HG02610 (cell line): Measurements from ENCODE around the gene TBC1D9.

ENCODE experiments used
- ATAC-seq: cut with Tn5 transposase; IDR thresholded peaks from one replicate; pipeline ENCODE4 v1.9.1; 2021; ENCODE audit warnings: mild to moderate bottlenecking, moderate library complexity; ENCODE audit not compliant: unreplicated experiment

Gene TBC1D9

GRCh38 chr4:140628016-140628415 is 128.2 kb downstream of the TBC1D9 start:
- ATAC-seq, result no peak

- no peak for ATAC-seq
These were observed 129.4 kb downstream of the TBC1D9 start for GRCh38 chr4:140626661-140627376.

GRCh38 chr4:140622333-140622958 is 133.7 kb downstream of the TBC1D9 start:
- no peak for ATAC-seq

GRCh38 chr4:140621161-140621560 is 135.0 kb downstream of the TBC1D9 start:
- no peak for ATAC-seq

GRCh38 chr4:140617499-140618248 is 138.5 kb downstream of the TBC1D9 start:
- no peak for ATAC-seq

- no peak for ATAC-seq
These were observed 140.7 kb downstream of the TBC1D9 start for GRCh38 chr4:140615451-140615850.

- ATAC-seq, result no peak
These were observed 143.8 kb downstream of the TBC1D9 start for GRCh38 chr4:140612357-140612756.

GRCh38 chr4:140611854-140612253 is 144.3 kb downstream of the TBC1D9 start:
- no peak for ATAC-seq

DNA sequence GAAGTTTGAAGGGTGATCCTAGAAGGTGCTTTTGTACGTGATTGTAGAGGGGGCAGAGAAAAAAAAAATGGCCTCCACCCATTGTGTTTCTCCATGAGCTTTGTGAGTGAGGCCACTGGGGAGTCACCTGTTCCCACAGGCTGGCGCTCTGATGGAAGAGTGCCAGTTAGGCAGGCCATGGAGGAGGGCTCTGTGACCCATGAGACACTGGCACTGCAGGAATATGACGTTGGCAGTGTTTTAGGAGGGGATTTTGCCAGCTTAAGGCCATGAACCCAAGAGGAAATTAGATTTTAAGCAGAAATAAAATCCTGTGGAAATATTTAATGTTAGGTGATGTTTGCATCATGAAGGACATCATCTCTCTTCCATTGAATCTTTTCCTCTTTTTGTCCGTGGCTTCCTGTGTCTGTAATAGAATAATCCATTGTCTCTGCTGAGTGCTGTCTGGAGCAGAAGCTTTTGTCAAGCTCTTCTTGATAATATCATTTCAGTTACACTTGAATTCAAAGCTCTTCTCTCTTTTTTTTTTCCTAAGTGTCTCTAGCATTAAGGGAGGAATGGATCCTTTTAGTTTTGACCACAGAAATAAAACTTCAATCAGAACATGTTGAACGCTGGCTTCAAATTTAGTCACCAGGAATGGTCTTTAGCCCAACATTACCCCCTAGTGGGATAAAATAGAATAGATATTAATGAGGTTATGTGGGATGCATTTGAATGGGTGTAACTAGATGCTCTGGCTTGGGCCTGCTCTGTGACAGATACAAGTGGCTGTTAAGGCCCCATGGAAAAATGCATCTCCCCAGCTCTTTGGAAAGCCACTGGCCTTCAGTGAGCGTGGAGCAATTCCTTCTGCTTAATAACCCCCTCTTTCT is 146.4 kb downstream of the TBC1D9 start:
- peak; percentile 82 for ATAC-seq

DNA sequence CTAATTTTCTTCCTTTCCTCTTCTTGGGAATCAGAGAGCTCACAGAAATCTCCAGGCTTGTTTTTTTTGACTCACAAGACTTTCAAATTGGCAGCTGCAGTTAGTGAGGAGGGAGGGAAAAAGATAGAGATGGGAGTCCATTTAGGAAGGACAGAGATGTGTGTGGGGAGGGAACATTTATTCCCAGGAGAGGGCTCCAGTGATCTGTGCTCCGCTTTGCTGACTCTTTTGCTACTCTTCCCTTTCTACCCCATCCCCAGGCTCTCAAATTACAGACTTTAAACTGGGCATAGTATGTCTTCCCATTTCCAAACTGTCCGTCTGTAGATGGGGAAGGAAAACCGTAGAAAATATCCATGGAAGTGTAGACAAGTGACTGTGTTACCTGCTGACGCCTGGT is 148.3 kb downstream of the TBC1D9 start:
- ATAC-seq, result no peak

- ATAC-seq, result no peak
These were observed 151.6 kb downstream of the TBC1D9 start for GRCh38 chr4:140604544-140604943.

DNA sequence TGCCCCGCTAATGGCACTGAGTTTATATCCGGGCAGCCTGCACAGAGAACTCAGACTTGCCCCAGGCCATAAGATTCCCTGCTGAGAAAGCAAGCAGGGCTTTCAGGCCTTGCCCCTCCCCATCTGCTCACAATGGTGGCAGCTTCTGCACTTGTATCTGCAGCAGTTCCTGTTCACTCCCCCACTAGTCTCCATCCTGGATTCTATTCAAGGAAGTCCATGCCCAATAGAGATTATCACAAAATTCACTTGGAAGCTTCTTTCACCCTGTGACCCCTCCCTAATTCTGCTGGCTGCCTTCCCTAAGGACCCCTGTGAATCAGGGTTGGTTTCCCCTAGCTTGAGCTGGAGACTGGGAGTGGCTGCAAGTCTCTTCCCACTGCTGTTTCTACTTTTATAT is 152.9 kb downstream of the TBC1D9 start:
- no peak for ATAC-seq

DNA sequence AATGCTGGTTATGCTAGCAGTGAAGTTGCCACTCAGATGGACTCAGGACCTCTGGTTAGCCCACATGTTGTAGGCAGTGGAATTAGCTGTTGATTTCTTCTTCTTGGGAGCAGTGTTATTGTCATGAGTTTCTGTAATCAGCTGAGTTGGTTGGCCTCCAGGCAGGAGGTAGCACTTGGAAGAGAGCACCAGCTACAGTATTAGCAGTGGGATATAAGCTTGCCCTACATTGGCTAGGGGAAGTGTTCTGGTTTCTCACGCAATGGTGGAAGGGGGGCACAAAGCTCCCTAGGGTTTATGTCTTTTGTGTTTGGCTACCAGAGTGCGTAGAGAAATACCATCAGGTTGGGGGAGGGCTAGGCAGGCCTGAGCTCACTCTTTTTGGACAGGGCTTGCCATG is 153.5 kb downstream of the TBC1D9 start:
- no peak for ATAC-seq

- no peak for ATAC-seq
These were observed 155.8 kb downstream of the TBC1D9 start for GRCh38 chr4:140600408-140600807.

DNA sequence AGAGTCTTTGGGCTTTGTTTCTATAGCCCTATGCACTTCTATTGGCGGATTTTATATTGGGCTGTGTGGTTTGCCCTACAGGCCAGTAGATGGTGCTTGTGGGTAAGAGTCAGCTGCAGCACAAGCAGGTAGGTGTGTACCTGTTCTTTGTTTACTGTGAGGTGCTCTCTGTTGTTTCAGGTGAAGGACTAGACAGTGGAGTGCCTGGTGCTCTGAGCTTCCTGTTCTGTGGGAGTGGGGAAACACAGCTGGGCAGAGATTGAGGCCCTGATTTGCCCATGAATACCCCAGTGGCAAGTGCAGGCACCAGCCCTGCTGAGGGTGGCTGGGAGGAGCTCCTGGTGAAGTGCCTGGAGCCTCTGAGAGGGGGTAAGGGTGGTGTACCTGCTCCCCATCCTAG is 161.1 kb downstream of the TBC1D9 start:
- ATAC-seq, result peak; percentile 54

- ATAC-seq, result no peak
These were observed 171.7 kb downstream of the TBC1D9 start for GRCh38 chr4:140584439-140584838.

GRCh38 chr4:140581078-140581477 is 175.1 kb downstream of the TBC1D9 start:
- ATAC-seq, result no peak

- no peak for ATAC-seq
These were observed 176.9 kb downstream of the TBC1D9 start for GRCh38 chr4:140579278-140579677.

DNA sequence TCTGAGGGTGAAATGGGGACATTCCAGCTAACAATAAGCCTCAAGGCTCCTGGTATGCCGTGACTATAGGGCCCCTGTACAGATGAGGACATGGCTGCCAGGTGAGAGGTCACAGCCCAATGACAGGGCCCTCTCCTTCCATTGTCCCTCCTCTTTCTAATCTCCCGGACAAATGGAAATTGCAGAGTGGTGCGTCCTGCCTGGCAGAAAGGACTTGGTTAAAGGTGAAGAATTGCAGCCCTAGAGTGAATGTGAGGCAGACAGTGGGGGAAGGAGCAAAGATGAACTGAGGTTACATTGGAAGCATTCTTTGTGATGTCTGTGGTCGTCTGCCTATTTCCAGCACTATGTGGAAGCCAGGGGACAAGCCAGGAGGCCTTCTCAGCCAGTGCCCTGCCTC is 180.7 kb downstream of the TBC1D9 start:
- ATAC-seq, result no peak

GRCh38 chr4:140571620-140572019 is 184.6 kb downstream of the TBC1D9 start:
- ATAC-seq, result no peak
